ENCODE measurements around the gene QRICH2. TPM values are rescaled to one million over a fixed set of nuclear protein-coding genes. Genes with fewer than 3 reads are reported as not detected.

Gene QRICH2
- total RNA-seq, 3 donors from 2014 or later: 1.1 to 2.1 (median 1.2) TPM

DNA sequence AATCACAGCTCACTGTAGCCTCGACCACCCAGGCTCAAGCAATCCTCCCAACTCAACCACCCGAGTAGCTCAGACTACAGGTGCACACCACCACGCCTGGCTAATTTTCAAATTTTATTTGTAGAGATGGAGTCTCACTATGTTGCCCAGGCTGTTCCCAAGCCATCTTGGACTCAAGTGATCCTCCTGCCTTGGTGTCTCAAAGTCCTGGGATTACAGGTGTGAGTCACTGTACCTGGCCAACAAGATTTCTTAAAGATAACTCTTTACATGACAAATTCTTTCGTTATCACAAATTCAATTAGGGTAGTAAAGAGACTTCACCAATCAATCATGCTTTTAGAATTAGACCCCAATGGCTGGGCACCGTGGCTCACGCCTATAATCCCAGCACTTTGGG is 33.2 kb upstream of the QRICH2 start:
- DNase-seq (no peak), ATAC-seq (no peak)
- Mint-ChIP-seq H3K4me1 (ENCODE audit: low read depth) (no peaks in the 10 kb centered on the region), H3K9me3 (no peaks in the 10 kb centered on the region), H3K36me3 (ENCODE audit: insufficient read depth) (peaks cover 17% of the 10 kb centered on the region), H3K4me3 (no peak overlapping the region), H3K27me3 (ENCODE audit: low read depth) (no peaks in the 10 kb centered on the region)

DNA sequence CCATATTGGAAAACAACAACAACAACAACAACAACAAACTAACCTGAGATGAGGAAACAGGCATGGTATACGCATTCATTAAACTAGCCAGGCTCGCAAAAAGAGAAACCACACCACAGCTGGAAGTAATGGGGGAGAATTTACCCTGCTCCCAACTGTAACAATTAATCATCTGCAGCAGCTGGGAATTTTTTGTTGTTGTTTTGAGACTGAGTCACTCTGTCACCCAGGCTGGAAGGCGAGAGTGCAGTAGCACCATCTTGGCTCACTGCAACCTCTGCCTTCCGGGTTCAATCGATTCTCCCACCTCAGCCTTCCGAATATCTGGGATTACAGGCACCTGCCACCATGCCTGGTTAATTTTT is 29.3 kb upstream of the QRICH2 start:
- H3K4me3 Mint-ChIP-seq: no peak overlapping the region
- DNase-seq (no peak), ATAC-seq (no peak)
- H3K27me3 Mint-ChIP-seq (ENCODE audit: low read depth): no peaks in the 10 kb centered on the region
- H3K9me3 Mint-ChIP-seq: no peaks in the 10 kb centered on the region
- no peaks in the 10 kb centered on the region for H3K4me1 Mint-ChIP-seq (ENCODE audit: low read depth)
- peaks cover 11% of the 10 kb centered on the region for H3K36me3 Mint-ChIP-seq (ENCODE audit: insufficient read depth)

DNA sequence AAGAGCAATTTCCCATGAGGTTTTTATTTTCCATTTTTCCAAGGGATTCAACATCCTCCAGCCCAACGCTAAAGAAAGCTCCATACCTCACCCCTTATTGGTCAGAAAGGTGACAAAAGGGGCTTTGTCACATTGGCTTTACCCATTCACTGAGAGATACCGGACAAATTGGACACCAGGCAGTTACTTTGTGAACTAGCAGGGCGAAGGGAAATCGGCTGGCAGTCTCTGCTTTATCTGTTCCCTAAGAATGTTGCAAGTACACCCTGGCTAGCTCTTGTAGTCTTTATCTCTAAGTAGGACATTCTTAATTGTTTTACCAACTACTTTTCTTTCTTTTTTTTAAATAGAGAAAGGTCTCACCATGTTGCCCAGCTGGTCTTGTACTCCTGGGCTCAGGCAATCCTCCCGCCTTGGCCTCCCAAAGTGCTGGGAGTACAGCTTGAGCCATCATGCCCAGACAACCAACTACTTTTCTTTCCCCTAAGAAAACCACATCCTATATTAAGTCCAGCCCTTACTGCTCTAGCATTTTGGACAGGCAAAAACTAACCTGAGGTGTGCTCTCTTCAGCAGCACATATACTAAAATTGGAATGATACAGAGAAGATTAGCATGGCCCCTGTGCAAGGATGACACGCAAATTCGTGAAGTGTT is 28.8 kb upstream of the QRICH2 start:
- no peak overlapping the region for H3K4me3 Mint-ChIP-seq
- H3K9me3 Mint-ChIP-seq: no peaks in the 10 kb centered on the region
- no peak for ATAC-seq
- peaks cover 7% of the 10 kb centered on the region for H3K36me3 Mint-ChIP-seq (ENCODE audit: insufficient read depth)
- no peaks in the 10 kb centered on the region for H3K27me3 Mint-ChIP-seq (ENCODE audit: low read depth)
- H3K4me1 Mint-ChIP-seq (ENCODE audit: low read depth): no peaks in the 10 kb centered on the region
- DNase-seq: no peak

DNA sequence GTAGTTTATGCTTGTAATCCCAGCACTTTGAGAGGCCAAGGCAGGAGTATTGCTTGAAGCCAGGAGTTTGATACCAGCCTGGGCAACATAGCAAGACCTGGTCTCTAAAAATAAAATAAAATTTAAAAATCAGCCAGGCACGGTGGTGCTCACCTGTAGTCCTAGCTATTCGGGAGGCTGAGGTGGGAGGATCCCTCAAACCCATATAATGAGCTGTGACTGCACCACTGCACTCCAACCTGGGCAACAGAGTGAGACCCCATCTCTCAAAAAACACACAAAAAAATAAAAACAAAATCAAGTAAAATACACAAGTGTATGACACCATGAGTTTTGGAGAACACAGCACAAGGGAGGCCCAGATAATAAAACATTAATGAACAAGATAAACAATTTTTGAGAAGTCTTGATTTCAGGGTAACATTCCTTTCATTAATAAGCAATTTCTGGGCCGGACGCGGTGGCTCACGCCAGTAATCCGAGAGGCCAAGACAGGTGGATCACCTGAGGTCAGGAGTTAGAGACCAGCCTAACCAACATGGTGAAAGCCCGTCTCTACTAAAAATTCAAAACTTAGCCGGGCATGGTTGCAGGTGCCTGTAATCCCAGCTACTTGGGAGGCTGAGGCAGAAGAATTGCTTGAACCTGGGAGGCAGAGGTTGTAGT is 27.8 kb upstream of the QRICH2 start:
- DNase-seq: no peak
- Mint-ChIP-seq H3K4me3 (no peak overlapping the region), H3K27me3 (ENCODE audit: low read depth) (no peaks in the 10 kb centered on the region), H3K9me3 (no peaks in the 10 kb centered on the region), H3K4me1 (ENCODE audit: low read depth) (no peaks in the 10 kb centered on the region), H3K36me3 (ENCODE audit: insufficient read depth) (peaks cover 4% of the 10 kb centered on the region)
- ATAC-seq: no peak

DNA sequence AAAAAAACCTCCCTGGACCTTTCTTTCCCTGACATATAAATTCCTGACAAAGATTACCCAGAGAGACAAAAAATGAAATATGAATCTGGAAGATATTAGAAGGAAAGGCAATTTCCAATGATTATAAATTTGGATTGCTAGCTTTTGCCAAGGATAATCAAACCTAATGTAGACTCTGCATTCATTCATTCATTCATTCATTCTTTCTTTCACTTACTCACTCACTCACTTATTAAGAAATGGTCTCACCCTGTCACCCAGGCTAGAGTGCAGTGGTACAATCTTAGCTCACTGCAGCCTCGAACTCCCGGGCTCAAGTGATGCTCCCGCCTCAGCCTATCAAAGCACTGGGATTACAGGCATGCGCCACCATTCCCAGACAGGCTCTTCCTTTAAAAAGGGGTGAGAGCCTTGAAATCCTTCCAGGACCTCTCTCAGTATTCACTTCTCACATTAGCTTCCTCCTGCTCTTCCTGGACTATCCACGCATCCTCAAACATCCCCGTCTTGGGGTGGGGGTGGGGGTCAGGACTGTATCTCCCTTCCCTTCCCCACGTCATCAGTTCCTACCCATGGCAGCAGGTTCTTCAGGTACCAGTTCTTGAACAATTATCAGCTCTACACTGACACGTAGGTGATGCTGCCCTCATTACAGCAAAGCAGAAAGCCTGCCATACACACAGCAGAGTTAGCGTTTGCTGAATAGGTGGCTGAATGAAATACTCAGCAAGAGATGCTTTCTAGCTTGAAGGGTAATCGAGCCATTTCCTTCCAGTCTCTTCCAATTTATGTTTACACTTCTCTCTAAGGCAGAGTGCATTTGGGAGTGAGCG is 25.8 kb upstream of the QRICH2 start:
- no peak for ATAC-seq

DNA sequence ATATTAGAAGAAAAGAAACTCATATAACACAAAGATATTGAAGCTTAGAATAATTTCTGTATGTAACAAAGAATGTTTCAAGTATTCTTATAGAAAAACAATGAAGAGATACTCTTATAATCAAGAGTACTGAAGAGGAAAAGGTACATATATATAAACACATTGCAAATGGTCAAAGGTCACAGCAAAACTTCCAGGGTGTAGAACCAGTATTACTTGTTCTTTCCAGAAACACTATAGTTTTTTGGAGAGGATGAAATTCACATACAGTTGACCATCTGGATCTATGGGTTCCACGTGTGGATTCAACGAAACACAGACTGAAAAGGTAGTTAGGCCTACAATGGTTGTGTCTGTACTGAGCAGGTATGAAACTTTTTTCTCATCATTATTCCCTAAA is 23.0 kb upstream of the QRICH2 start:
- no peaks in the 10 kb centered on the region for H3K27me3 Mint-ChIP-seq (ENCODE audit: low read depth)
- no peak for ATAC-seq

More for the DNA sequence above, 25.8 kb upstream of the QRICH2 start:
- no peak for DNase-seq
- Mint-ChIP-seq H3K9me3 (no peaks in the 10 kb centered on the region), H3K4me3 (no peak overlapping the region), H3K27me3 (ENCODE audit: low read depth) (no peaks in the 10 kb centered on the region), H3K36me3 (ENCODE audit: insufficient read depth) (peaks cover 7% of the 10 kb centered on the region), H3K4me1 (ENCODE audit: low read depth) (no peaks in the 10 kb centered on the region)

DNA sequence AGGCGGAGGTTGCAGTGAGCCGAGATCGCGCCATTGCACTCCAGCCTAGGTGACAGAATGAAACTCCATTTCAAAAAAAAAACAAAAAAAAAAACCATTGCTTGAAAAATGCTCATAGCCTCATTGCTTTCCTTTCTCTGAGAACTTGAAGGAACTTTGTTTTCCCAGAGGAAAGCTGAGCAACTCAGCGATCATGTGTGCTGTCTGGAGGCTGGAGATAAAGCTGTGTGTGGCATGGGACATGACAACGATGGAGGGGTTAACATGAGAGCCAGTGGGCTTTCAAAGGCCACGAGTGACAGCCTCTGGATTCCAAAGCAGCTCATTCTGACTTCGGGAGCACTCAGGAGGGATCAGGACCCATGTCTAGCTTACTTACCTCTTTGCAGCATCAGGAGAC is 21.6 kb upstream of the QRICH2 start:
- Mint-ChIP-seq H3K4me1 (ENCODE audit: low read depth) (no peaks in the 10 kb centered on the region), H3K27me3 (ENCODE audit: low read depth) (no peaks in the 10 kb centered on the region), H3K36me3 (ENCODE audit: insufficient read depth) (peaks cover 18% of the 10 kb centered on the region), H3K4me3 (no peak overlapping the region), H3K9me3 (no peaks in the 10 kb centered on the region)
- ATAC-seq: no peak
- DNase-seq: no peak

More for the DNA sequence above, 23.0 kb upstream of the QRICH2 start:
- Mint-ChIP-seq H3K36me3 (ENCODE audit: insufficient read depth) (peaks cover 18% of the 10 kb centered on the region), H3K9me3 (no peaks in the 10 kb centered on the region), H3K4me1 (ENCODE audit: low read depth) (no peaks in the 10 kb centered on the region), H3K4me3 (no peak overlapping the region)
- DNase-seq: no peak

DNA sequence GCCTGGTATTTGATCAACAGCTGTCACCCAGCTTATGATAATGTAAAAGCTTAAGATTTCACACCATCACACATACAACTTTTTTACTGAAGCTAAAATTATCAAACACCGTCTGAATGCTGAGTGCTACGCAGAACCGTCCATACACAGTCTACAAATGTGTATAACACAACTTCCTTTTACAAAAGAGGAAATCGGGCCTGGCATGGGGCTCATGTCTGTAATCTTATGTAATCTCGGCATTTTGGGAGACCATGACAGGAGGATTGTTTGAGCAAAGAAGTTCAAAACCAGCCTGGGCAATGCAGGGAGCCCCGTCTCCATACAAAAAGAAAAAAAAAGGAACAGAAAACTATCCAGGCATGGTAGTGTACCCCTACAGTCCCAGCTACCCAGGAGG is 19.6 kb upstream of the QRICH2 start:
- no peaks in the 10 kb centered on the region for H3K27me3 Mint-ChIP-seq (ENCODE audit: low read depth)
- no peak for ATAC-seq
- H3K4me1 Mint-ChIP-seq (ENCODE audit: low read depth): no peaks in the 10 kb centered on the region
- H3K36me3 Mint-ChIP-seq (ENCODE audit: insufficient read depth): peaks cover 23% of the 10 kb centered on the region
- H3K9me3 Mint-ChIP-seq: no peaks in the 10 kb centered on the region
- H3K4me3 Mint-ChIP-seq: no peak overlapping the region
- no peak for DNase-seq

DNA sequence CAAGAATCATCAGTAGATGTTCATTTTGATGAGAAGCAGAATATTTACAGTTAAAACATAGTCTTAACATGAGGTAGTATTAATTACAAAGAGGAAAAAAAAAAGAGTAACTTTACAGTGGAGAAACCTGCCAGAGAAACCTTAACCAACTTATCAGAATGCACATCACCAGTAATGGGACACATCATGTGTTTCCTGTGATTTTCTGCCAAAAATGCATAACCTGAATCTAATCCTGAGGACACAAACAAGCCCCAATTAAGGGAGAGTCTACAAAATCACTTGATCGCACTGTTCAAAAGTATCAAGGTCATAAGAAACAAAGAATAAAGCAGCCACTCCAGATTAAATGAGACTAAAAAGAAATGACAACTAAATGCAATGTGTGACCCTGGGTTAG is 18.2 kb upstream of the QRICH2 start:
- ATAC-seq: no peak
- H3K27me3 Mint-ChIP-seq (ENCODE audit: low read depth): no peaks in the 10 kb centered on the region
- peaks cover 26% of the 10 kb centered on the region for H3K36me3 Mint-ChIP-seq (ENCODE audit: insufficient read depth)
- no peak for DNase-seq
- no peaks in the 10 kb centered on the region for H3K4me1 Mint-ChIP-seq (ENCODE audit: low read depth)
- no peaks in the 10 kb centered on the region for H3K9me3 Mint-ChIP-seq
- no peak overlapping the region for H3K4me3 Mint-ChIP-seq

DNA sequence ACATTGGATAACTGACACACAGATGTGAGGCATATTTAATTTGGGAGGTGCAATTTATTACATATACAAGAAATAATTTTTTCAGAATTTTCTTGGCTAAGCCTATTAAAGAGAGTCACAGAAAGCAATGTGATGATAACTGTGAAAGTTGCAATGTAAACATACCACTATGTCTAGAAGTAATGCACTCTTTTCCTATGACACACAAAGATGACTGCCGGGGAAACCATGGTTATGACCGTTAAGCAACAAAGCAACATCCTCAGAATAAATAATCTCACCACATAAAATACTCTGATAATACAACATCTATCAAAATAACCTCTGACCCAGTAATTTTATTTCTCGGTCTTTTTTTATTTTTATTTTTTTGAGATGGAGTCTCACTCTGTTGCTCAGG is 10.5 kb upstream of the QRICH2 start:
- Mint-ChIP-seq H3K36me3 (ENCODE audit: insufficient read depth) (peaks cover 13% of the 10 kb centered on the region), H3K9me3 (no peaks in the 10 kb centered on the region), H3K27me3 (ENCODE audit: low read depth) (no peaks in the 10 kb centered on the region), H3K4me1 (ENCODE audit: low read depth) (peaks cover 8% of the 10 kb centered on the region), H3K4me3 (no peak overlapping the region)
- no peak for DNase-seq
- ATAC-seq: no peak

DNA sequence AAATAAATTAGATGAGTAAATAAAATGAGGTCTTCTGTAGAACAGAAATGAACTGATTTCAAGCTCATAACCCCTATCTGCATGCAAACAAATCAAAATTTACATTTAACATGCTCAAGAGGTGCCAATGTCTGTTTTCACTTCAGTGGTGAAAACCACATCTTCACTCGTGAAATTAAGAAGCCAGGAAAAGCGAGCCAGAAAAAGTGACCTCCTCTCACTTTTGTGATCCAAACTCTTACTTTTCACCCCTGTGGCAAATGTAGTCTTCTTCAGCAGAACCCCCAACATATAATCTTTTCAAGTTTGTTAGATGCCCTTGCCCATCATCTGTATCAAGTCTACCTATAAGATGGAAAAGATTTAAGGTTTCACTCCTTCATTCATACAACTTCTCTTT is 9.5 kb upstream of the QRICH2 start:
- Mint-ChIP-seq H3K36me3 (ENCODE audit: insufficient read depth) (peaks cover 15% of the 10 kb centered on the region), H3K4me1 (ENCODE audit: low read depth) (peaks cover 8% of the 10 kb centered on the region), H3K9me3 (no peaks in the 10 kb centered on the region), H3K27me3 (ENCODE audit: low read depth) (no peaks in the 10 kb centered on the region), H3K4me3 (no peak overlapping the region)
- ATAC-seq: no peak
- no peak for DNase-seq

DNA sequence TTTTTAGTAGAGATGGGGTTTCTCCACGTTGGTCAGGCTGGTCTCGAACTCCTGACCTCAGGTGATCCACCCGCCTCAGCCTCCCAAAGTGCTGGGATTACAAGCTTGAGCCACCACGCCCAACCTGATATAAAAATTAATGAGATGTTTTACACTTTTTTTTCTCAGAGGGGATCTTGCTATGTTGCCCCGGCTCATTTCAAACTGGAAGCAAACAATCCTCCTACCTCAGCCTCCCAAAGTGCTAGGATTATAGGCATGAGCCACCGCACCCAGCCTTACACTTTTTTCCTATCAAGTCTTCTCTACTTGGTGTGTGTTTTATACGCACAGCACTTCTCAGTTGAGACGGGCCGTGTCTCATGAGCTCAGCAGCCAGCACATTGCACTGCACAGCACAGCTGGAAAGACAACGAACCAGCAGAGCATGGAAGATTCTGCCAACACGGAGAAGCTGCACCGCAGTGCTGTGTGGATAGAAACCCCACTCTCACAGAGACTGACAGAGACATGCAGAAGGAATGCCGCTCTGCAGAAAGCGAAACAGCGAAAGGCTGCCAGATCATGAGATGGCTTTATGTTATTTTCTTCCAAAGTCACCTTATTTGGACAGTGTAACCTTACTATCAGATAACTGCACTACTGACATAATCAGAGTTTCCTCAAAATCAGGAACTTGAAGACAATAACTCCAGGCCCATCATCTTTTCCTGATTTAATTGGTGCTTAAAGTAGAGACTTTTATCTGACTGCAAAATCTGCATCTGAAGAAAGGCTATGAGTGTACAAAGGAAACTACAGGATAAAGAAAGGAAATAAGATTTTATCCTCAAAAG is 6.5 kb upstream of the QRICH2 start:
- DNase-seq (no peak), ATAC-seq (no peak)
- H3K27me3 Mint-ChIP-seq (ENCODE audit: low read depth): no peaks in the 10 kb centered on the region
- no peaks in the 10 kb centered on the region for H3K9me3 Mint-ChIP-seq
- peaks cover 11% of the 10 kb centered on the region for H3K36me3 Mint-ChIP-seq (ENCODE audit: insufficient read depth)
- H3K4me1 Mint-ChIP-seq (ENCODE audit: low read depth): peaks cover 8% of the 10 kb centered on the region
- H3K4me3 Mint-ChIP-seq: no peak overlapping the region

DNA sequence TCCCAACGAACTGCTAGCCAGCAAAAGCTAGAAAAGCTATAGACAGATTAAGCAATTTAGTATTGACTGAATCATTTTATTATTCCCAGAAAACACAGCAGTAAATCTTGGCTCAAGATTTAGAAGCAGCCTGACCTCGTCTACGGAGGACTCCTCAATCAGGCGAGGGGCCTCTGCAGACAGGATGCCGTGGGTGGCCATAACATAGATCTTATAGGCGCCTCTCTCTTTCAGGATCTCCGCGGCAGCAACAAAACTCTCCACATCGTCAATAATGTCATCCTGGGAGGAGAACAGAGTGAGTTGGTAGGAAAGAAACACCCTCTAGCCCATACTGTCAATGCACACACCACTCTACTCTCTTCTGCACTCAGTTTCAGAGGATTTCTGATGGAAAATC is 4.7 kb upstream of the QRICH2 start:
- no peak overlapping the region for H3K4me3 Mint-ChIP-seq

DNA sequence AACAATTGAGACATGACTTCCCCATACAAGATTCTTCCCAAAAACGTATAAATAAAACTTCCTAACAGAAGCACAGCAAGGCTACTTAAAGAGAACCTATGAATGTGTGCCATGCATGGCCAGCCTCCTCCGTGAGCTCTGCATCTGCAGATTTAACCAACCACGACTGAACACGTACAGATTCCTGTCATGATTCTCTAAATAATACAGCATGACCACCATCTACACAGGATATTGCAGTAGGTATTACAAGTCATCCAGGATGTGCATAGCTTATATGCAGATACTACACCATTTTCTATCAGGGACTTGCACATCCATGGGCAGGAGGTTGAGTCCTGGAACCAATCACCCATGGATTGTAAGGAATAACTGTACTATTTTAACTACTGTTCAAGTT is 1.4 kb upstream of the QRICH2 start:
- H3K9me3 Mint-ChIP-seq: no peaks in the 10 kb centered on the region
- H3K4me3 Mint-ChIP-seq: no peak overlapping the region
- peaks cover 10% of the 10 kb centered on the region for H3K36me3 Mint-ChIP-seq (ENCODE audit: insufficient read depth)
- no peaks in the 10 kb centered on the region for H3K27me3 Mint-ChIP-seq (ENCODE audit: low read depth)
- ATAC-seq (no peak), DNase-seq (no peak)
- no peaks in the 10 kb centered on the region for H3K4me1 Mint-ChIP-seq (ENCODE audit: low read depth)

More for the DNA sequence above, 4.7 kb upstream of the QRICH2 start:
- Mint-ChIP-seq H3K4me1 (ENCODE audit: low read depth) (peaks cover 8% of the 10 kb centered on the region), H3K27me3 (ENCODE audit: low read depth) (no peaks in the 10 kb centered on the region), H3K36me3 (ENCODE audit: insufficient read depth) (peaks cover 12% of the 10 kb centered on the region), H3K9me3 (no peaks in the 10 kb centered on the region)
- ATAC-seq: no peak
- DNase-seq: no peak

Measured in activated T-cell treated with anti-CD3 and anti-CD28 coated beads, Interleukin-2, amount 50 U/mL, for 4 hours (primary cell).